BLaER1 (cell line): ENCODE measurements around the gene THRAP3.
"Not testable (repeated sequence)": the region's sequence is repeated elsewhere in the genome, so short reads cannot be mapped to it uniquely, and the experiment has no call there.

Experiments
- H3K27ac ChIP-seq: shearing (Covaris generic); formaldehyde crosslinking; 2 replicates; pipeline ENCODE4 v1.8.1; 2022
- H3K27me3 ChIP-seq: shearing (Covaris generic); formaldehyde crosslinking; 2 replicates; pipeline ENCODE4 v1.8.1; 2022
- H3K36me3 ChIP-seq: shearing (Covaris generic); formaldehyde crosslinking; 2 replicates; pipeline ENCODE4 v1.8.1; 2022
- H3K4me1 ChIP-seq: shearing (Covaris generic); formaldehyde crosslinking; 2 replicates; pipeline ENCODE4 v1.8.1; 2022
- H3K4me2 ChIP-seq: shearing (Covaris generic); formaldehyde crosslinking; 2 replicates; pipeline ENCODE4 v1.8.1; 2022
- H3K4me3 ChIP-seq: shearing (Covaris generic); formaldehyde crosslinking; 2 replicates; pipeline ENCODE4 v1.8.1; 2022
- H3K9ac ChIP-seq: shearing (Covaris generic); formaldehyde crosslinking; 2 replicates; pipeline ENCODE4 v1.8.1; 2022
- H3K9me3 ChIP-seq: shearing (Covaris generic); formaldehyde crosslinking; 2 replicates; pipeline ENCODE4 v1.8.1; 2022
- H4K20me1 ChIP-seq: shearing (Covaris generic); formaldehyde crosslinking; 2 replicates; pipeline ENCODE4 v1.8.1; 2022
- Cebpa-rat ChIP-seq: shearing (Covaris generic); IDR thresholded peaks from 2 replicates; pipeline ENCODE4 v1.8.1; 2022

Gene THRAP3

DNA sequence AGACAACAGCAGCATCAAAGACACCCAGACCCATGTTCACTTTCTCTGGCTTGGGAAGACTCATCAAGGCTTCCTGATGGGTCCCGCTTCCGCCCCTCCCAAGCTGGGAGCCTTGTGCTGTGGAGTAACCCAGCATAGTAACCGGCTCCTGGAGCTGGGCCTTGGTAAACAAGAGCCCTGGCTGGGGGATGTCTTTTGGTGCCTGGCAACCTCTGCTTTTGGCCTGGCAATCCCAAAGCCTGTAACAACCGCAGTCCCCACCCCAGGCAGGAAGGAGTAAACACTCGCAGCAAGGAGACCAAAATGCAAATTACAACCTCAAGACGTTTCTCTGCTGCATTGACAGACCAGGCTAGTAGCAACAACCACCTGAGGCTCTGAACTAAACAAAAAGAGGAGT is 16.9 kb upstream of the THRAP3 start:
- no peaks in the 10 kb centered on the region for H4K20me1 ChIP-seq
- peaks cover 37% of the 10 kb centered on the region for H3K4me1 ChIP-seq
- no peak for TF ChIP-seq Cebpa-rat
- no peaks in the 10 kb centered on the region for H3K36me3 ChIP-seq
- H3K4me3 ChIP-seq = no peak overlapping the region
- no peaks in the 10 kb centered on the region for H3K27me3 ChIP-seq
- peak overlapping the region; percentile 27 for H3K4me2 ChIP-seq
- H3K9me3 ChIP-seq = no peaks in the 10 kb centered on the region
- peak overlapping the region; percentile 27; the same call in 1 of the 2 replicates for H3K27ac ChIP-seq
- H3K9ac ChIP-seq = no peak overlapping the region

DNA sequence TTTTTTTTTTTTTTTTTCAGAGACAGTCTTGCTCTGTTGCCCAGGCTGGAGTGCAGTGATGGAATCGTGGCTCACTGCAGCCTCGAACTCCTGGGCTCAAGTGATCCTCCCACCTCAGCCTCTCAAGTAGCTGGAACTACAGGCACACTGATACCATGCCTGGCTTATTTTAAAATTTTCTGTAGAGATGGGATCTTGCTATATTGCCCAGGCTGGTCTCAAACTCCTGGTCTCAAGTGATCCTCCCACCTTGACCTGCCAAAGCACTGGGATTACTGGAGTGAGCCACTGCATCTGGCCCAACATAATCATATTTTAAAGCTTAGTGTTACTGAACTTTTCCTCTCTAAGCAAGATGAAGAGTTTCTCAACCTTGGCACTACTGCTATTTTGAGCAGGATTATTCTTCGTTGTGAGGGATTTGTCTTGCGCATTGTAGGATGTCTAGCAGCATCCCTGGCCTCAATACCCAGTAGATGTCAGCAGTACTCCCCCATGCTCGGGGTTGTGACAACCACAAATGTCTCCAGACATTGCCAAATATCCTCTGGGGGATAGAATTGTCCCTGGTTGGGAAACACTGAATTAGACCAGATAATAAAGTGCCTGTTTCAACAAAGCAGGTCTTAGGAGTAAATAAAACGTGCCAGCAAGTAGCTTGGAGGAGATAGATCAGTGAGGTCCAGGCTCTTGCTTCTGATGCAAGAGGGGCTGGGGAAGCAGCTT is 15.1 kb upstream of the THRAP3 start:
- Histone ChIP-seq H4K20me1 (no peaks in the 10 kb centered on the region), H3K4me2 (peak overlapping the region; percentile 78), H3K9me3 (no peaks in the 10 kb centered on the region), H3K27ac (peak overlapping the region; percentile 61; the same call in 1 of the 2 replicates), H3K9ac (no peak overlapping the region; the same call in 1 of the 2 replicates), H3K4me1 (peaks cover 37% of the 10 kb centered on the region), H3K4me3 (no peak overlapping the region), H3K27me3 (no peaks in the 10 kb centered on the region), H3K36me3 (no peaks in the 10 kb centered on the region)
- TF ChIP-seq Cebpa-rat = peak; percentile 85

DNA sequence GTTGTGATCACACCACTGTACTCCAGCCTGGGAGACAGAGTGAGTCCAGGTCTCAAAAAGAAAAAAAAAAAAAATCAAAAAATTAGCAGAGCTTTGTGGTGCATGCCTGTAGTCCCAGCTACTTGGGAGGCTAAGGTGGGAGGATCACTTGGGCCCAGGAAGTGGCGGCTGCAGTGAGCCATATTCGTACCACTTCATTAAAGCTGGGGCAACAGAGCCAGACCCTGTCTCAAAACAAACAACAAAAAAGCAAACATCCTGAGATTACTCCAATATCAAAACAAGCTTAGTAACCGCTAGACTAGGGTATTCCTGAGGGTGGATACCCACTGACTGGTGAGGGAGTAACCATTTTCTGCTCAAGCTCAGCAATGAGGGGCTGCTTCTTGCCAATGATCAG is 12.9 kb upstream of the THRAP3 start:
- Histone ChIP-seq H3K4me2 (no peak overlapping the region), H3K27me3 (no peaks in the 10 kb centered on the region), H3K27ac (no peak overlapping the region), H3K9me3 (no peaks in the 10 kb centered on the region), H3K4me1 (peaks cover 37% of the 10 kb centered on the region), H3K9ac (no peak overlapping the region), H3K4me3 (no peak overlapping the region), H3K36me3 (no peaks in the 10 kb centered on the region), H4K20me1 (no peaks in the 10 kb centered on the region)
- no peak for TF ChIP-seq Cebpa-rat

DNA sequence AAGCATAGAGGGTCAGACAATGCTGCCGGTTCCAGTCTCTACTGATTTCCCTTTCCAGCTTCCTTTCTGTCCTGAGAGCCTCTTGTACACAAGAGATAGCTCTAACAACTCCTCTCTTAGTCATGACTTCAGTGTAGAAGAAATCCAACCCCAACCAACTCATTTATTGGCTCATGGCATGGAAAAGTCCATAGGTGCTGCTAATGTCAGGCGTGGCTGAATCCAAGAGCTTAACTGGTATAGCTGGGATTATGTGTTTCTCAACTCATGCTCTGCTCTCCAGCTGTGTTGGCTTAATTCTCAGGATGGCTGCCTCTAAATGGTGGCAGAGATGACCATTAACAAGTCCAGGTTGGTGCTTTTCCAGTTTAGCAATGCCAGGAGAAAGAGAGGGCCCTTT is 12.4 kb upstream of the THRAP3 start:
- no peak for TF ChIP-seq Cebpa-rat
- no peaks in the 10 kb centered on the region for H3K27me3 ChIP-seq

DNA sequence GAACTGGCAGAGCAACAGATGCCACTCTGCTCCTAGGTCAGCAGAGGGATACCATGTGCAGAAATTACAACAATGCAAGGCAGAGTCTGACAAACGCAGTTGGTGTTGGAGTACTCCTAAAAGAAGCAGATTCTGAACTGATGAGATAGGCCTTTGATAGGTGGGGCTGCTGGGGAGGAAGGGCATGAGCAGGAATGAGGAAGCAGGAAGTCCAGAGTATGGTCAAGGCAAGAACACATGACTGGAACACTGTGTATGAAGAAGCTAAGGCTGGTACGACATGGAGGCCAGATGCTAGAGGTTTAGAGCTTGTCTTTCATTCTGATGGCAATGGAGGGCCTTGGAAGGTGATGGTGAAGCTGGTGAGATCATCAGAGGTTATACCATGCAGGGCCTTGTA is 11.5 kb upstream of the THRAP3 start:
- H3K27me3 ChIP-seq = no peaks in the 10 kb centered on the region
- no peak overlapping the region for H3K9ac ChIP-seq
- no peak for TF ChIP-seq Cebpa-rat
- no peak overlapping the region for H3K4me3 ChIP-seq
- peaks cover 22% of the 10 kb centered on the region for H3K4me1 ChIP-seq
- H3K4me2 ChIP-seq = no peak overlapping the region
- H3K27ac ChIP-seq = no peak overlapping the region
- no peaks in the 10 kb centered on the region for H3K36me3 ChIP-seq
- no peaks in the 10 kb centered on the region for H3K9me3 ChIP-seq
- no peaks in the 10 kb centered on the region for H4K20me1 ChIP-seq

More for the DNA sequence above, 12.4 kb upstream of the THRAP3 start:
- Histone ChIP-seq H3K27ac (no peak overlapping the region), H3K4me3 (no peak overlapping the region), H4K20me1 (no peaks in the 10 kb centered on the region), H3K4me1 (peaks cover 32% of the 10 kb centered on the region), H3K9ac (no peak overlapping the region), H3K36me3 (no peaks in the 10 kb centered on the region), H3K4me2 (no peak overlapping the region), H3K9me3 (no peaks in the 10 kb centered on the region)

DNA sequence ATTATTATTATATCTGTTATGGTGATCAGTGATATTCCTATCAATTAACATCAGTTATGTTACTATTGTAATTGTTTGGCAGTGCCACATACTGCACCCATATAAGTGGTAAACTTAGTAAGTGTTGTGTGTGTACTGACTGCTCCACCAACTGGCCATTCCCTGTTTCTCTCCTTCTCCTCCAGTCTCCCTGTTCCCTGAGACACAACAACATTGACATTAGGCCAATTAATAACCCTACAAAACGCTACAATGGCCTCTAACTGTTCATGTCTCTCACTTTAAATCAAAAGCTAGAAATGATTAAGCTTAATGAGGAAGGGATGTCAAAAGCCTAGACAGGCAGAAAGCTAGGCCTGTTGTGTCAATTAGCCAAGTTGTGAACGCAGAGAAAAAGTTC is 6.6 kb upstream of the THRAP3 start:
- Histone ChIP-seq H3K27me3 (no peaks in the 10 kb centered on the region), H3K4me1 (peaks cover 5% of the 10 kb centered on the region), H3K4me2 (no peak overlapping the region), H3K36me3 (no peaks in the 10 kb centered on the region), H3K27ac (no peak overlapping the region), H4K20me1 (no peaks in the 10 kb centered on the region), H3K4me3 (no peak overlapping the region), H3K9me3 (no peaks in the 10 kb centered on the region), H3K9ac (no peak overlapping the region)
- TF ChIP-seq Cebpa-rat = no peak

DNA sequence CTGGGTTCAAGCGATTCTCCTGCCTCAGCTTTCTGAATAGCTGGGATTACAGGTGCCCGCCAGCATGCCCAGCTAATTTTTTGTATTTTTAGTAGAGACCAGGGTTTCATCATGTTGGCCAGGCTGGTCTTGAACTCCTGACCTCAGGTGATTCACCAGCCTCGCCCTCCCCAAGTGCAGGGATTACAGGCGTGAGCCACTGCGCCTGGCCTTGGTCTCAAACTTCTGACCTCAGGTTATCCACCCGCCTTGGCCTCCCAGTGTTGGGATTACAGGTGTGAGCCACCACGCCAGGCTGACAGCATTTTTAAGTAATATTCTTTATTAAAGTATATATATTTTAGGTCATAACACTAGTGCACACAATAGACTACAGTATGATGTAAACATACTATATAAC is 2.3 kb upstream of the THRAP3 start:
- peaks cover 25% of the 10 kb centered on the region for H4K20me1 ChIP-seq
- not testable (repeated sequence) for H3K36me3 ChIP-seq, H3K27me3 ChIP-seq, H3K27ac ChIP-seq, H3K4me3 ChIP-seq, H3K4me2 ChIP-seq, H3K9ac ChIP-seq, H3K9me3 ChIP-seq
- H3K4me1 ChIP-seq = peaks cover 30% of the 10 kb centered on the region

DNA sequence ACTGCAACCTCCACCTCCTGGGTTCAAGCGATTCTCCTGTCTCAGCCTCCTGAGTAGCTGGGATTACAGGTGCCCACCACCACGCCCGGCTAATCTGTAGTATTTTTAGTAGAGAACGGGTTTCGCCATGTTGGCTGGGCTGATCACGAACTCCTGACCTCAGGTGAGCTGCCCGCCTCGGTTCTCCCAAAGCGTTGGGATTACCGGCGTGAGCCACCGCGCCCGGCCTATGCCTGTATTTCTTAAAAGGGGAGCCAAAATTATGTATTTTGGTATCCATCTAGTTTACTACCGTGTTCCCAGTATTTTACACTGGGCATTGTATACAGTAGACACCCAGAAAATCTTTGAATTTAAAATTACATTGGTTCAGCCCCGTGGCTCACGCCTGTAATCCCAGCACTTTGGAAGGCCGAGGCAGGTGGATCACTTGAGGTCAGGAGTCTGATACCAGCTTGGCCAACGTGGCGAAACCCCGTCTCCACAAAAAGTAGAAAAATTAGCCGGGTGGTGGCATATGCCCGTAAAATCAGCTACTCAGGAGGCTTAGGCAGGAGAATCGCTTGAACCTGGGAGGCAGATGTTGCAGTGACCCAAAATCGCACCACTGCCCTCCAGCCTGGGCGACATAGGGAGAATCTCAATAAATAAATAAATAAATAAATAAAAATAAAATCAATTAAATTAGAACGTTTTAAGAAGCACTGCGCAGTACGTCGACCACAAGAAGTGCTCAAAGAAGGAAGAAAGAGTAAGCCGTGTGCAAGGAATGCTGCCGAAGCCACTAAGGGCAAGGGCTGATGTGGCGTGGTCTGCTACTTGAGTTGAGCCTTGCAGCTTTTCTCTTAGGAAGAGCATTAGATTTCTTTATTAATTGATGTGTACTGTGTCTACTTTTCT is 1.5 kb upstream of the THRAP3 start:
- Histone ChIP-seq H3K9ac (peak overlapping the region; percentile 89), H3K9me3 (no peaks in the 10 kb centered on the region), H3K27ac (peak overlapping the region; percentile 88), H4K20me1 (peaks cover 33% of the 10 kb centered on the region), H3K27me3 (no peaks in the 10 kb centered on the region), H3K36me3 (peaks cover 17% of the 10 kb centered on the region), H3K4me3 (peak overlapping the region; percentile 79), H3K4me1 (peaks cover 32% of the 10 kb centered on the region), H3K4me2 (peak overlapping the region; percentile 90)
- TF ChIP-seq Cebpa-rat = no peak

DNA sequence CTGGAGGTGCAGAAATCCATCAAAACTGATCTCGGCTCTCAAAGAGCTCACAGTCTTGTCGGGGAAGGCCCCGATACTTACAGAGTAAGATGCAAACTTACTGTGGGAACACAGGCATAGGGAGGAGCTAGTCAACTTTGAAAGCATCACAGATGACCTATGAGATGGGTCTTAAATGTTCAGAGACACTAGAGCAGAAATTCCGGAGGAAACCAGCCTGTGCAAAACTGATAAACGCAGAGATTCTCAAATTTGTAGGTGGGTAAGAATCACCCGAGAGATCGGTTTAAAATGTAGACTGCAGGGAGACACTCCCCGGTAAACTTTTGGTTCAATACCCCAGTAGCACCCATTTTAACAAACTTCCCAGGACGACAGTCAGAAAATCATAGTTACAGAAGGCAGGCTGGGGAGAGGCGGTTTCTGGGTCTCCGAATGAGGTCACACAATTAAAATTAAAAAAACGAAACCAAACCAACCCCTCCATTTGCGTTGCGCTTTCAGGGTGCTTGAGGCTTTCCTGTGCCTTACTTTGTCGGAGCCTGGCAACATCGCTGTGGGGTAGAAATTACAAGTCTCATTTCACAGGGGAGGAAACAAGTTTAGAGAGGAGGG is 755 bp upstream of the THRAP3 start:
- peaks cover 40% of the 10 kb centered on the region for H4K20me1 ChIP-seq
- no peak for TF ChIP-seq Cebpa-rat
- H3K4me2 ChIP-seq = peak overlapping the region; percentile 90
- peaks cover 25% of the 10 kb centered on the region for H3K36me3 ChIP-seq
- H3K4me1 ChIP-seq = peaks cover 32% of the 10 kb centered on the region
- H3K27ac ChIP-seq = peak overlapping the region; percentile 88
- H3K9ac ChIP-seq = peak overlapping the region; percentile 89
- H3K27me3 ChIP-seq = no peaks in the 10 kb centered on the region
- peak overlapping the region; percentile 79 for H3K4me3 ChIP-seq
- H3K9me3 ChIP-seq = no peaks in the 10 kb centered on the region
